ENCODE results near the gene ARVCF. TPM values are rescaled to one million over a fixed set of nuclear protein-coding genes. Genes with fewer than 3 reads are reported as not detected.

Gene ARVCF, protein sequence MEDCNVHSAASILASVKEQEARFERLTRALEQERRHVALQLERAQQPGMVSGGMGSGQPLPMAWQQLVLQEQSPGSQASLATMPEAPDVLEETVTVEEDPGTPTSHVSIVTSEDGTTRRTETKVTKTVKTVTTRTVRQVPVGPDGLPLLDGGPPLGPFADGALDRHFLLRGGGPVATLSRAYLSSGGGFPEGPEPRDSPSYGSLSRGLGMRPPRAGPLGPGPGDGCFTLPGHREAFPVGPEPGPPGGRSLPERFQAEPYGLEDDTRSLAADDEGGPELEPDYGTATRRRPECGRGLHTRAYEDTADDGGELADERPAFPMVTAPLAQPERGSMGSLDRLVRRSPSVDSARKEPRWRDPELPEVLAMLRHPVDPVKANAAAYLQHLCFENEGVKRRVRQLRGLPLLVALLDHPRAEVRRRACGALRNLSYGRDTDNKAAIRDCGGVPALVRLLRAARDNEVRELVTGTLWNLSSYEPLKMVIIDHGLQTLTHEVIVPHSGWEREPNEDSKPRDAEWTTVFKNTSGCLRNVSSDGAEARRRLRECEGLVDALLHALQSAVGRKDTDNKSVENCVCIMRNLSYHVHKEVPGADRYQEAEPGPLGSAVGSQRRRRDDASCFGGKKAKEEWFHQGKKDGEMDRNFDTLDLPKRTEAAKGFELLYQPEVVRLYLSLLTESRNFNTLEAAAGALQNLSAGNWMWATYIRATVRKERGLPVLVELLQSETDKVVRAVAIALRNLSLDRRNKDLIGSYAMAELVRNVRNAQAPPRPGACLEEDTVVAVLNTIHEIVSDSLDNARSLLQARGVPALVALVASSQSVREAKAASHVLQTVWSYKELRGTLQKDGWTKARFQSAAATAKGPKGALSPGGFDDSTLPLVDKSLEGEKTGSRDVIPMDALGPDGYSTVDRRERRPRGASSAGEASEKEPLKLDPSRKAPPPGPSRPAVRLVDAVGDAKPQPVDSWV
- total RNA-seq, result 10 to 100 TPM; 31.1 to 55.8 (median 44.6) TPM

DNA sequence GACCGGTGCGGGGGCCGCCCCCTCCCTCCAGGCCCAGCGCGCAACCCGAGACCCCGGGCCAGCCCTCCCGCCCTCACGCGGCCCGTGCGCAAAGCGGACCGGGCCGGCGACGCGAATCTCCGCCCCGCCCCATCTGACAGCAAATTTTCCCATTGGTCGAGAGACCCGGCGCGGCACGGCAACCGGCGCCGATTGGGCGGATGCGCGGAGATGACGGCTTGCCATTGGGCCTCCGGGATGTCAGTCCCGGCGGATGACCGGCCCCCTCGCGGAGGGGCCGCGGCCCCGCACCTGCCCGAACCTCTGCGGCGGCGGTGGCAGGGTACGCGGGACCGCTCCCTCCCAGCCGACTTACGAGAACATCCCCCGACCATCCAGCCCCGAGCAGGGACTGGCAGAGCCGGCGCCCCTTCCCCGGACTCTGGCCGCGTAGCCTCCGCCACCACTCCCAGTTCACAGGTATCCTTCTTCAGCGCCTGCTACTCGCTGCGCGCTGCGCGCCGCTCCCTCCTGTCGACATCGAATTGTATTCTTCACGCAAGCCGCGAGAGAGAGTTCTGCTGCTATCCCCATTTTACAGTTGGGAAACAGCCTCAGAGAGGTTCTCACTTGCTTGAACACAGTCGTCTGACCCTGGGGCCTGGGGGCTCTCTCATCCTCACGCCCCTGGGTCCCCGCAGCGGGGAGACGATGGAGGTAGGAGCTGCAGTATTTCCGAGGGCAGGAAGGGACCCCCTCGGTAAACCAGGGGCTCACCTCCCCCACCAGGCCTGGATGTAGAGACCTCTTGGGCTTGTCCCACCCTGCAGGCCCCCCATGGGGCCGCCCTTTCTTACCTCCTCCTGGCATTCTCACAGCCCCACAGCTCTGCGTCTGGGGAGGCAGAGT is at the start of gene ARVCF:
Gene ARVCF, minus strand, starts transcription at position 90 of the 888 bp plus-strand sequence. CDS start 26,029 bp downstream, outside the sequence.
- Histone ChIP-seq H3K4me1 (peaks cover 31 to 66% (median 46%) of the 10 kb centered on the region in 4 donors), H3K36me3 (no peaks in the 10 kb centered on the region), H3K27ac (replicated peaks in 1 of 4) (peak within 1 kb of the TSS; percentile 40 to 65 (median 58)), H3K9me3 (no peaks in the 10 kb centered on the region), H3K27me3 (no peaks in the 10 kb centered on the region), H3K4me3 (peak within 1 kb of the TSS; percentile 75 to 88 (median 84))
- WGBS, result 6% methylated on average over 30 of the region's 79 CpGs
- intact Hi-C loops (cut with DNase I), result loop anchor here (5.0 kb wide), 1 partner anchor 65 kb away; the partner anchor contains the start of gene DGCR8
- peak; percentile 96 for DNase-seq (ENCODE audit: extremely low spot score)
- TF ChIP-seq POLR2A (IDR thresholded peaks at IDR 0.05; ENCODE audit: low read depth) (no peak), EP300 (IDR thresholded peaks at IDR 0.05) (no peak), POLR2AphosphoS5 (IDR thresholded peaks at IDR 0.05) (peak; percentile 34 to 68)
- TF ChIP-seq, protein P1, sequence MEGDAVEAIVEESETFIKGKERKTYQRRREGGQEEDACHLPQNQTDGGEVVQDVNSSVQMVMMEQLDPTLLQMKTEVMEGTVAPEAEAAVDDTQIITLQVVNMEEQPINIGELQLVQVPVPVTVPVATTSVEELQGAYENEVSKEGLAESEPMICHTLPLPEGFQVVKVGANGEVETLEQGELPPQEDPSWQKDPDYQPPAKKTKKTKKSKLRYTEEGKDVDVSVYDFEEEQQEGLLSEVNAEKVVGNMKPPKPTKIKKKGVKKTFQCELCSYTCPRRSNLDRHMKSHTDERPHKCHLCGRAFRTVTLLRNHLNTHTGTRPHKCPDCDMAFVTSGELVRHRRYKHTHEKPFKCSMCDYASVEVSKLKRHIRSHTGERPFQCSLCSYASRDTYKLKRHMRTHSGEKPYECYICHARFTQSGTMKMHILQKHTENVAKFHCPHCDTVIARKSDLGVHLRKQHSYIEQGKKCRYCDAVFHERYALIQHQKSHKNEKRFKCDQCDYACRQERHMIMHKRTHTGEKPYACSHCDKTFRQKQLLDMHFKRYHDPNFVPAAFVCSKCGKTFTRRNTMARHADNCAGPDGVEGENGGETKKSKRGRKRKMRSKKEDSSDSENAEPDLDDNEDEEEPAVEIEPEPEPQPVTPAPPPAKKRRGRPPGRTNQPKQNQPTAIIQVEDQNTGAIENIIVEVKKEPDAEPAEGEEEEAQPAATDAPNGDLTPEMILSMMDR (IDR thresholded peaks at IDR 0.05), result peak; percentile 20 to 44 (median 41)

DNA sequence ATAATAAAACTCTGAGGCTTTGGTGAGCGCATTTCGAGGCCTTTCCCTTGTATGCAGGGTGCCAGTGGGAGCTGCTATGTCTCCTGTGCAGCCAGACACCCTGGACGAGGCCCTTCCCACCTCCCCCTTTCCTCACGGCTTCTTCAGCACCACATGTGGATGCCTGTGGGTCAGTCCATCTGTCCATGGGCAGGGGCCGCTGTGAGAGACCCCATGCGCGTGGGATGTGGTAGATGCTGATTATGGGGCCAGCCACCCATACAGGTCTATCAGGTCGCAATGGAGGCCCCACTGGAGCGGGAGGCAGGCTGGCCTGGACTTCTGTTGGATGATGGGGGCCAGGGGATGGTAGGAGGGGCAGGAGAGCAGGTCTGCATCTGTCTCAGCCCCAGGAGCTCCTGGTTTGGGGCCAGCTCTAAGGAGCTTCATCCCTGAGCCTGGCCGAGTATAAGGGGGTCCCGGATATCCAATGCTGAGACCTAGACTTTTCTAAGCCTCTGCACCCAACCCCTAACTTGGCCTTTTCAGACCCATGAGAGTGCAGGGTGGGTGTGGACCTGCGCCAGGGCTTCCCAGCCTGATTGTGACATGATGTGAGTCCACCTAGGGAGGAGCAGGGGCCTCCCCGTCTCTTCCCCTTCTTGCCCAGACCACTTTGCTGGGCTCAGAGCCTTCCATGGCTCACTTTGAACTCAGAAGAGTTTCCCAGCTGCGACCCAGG is 49.4 kb upstream of the ARVCF start:
- Histone ChIP-seq H3K4me3 (no peak overlapping the region), H3K36me3 (peaks cover 10 to 56% (median 41%) of the 10 kb centered on the region in 4 donors), H3K9me3 (no peaks in the 10 kb centered on the region), H3K27me3 (no peaks in the 10 kb centered on the region), H3K27ac (replicated peaks in 1 of 4) (no peak overlapping the region), H3K4me1 (no peaks in the 10 kb centered on the region)
- intact Hi-C loops (cut with DNase I), result no loop called here
- no peak for DNase-seq (ENCODE audit: extremely low spot score)
- TF ChIP-seq POLR2A (IDR thresholded peaks at IDR 0.05; ENCODE audit: low read depth) (no peak), EP300 (IDR thresholded peaks at IDR 0.05) (no peak)
- TF ChIP-seq, protein P1 (IDR thresholded peaks at IDR 0.05), result no peak
- WGBS, result 90% methylated on average over 13 of the region's 14 CpGs

DNA sequence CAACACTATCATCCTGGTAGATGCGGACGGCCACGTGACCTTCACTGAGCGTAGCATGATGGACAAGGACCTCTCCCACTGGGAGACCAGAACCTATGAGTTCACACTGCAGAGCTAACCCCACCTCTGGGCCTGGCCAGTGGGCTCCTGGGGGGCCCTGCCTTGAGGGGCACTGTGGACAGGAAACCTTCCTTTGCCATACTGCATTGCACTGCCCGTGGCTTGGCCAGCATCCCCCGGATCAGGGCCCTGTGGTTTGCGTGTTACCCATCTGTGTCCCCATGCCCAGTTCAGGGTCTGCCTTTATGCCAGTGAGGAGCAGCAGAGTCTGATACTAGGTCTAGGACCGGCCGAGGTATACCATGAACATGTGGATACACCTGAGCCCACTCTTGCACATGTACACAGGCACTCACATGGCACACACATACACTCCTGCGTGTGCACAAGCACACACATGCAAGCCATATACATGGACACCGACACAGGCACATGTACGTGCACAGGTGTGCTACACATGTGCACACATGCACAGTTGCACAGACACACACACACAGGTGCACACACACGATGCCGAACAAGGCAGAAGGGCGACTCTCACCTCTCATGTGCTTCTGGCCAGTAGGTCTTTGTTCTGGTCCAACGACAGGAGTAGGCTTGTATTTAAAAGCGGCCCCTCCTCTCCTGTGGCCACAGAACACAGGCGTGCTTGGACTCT is 48.1 kb upstream of the ARVCF start:
- no peaks in the 10 kb centered on the region for H3K4me1 ChIP-seq
- H3K9me3 ChIP-seq, result no peaks in the 10 kb centered on the region
- TF ChIP-seq POLR2A (IDR thresholded peaks at IDR 0.05; ENCODE audit: low read depth), result no peak
- TF ChIP-seq POLR2AphosphoS5 (IDR thresholded peaks at IDR 0.05), result no peak
- TF ChIP-seq, protein P1 (IDR thresholded peaks at IDR 0.05), result no peak
- no peak for TF ChIP-seq EP300 (IDR thresholded peaks at IDR 0.05)
- intact Hi-C loops (cut with DNase I), result no loop called here
- no peak overlapping the region for H3K27ac ChIP-seq (replicated peaks in 1 of 4)
- DNase-seq (ENCODE audit: extremely low spot score), result no peak
- no peaks in the 10 kb centered on the region for H3K27me3 ChIP-seq
- peaks cover 10 to 69% (median 50%) of the 10 kb centered on the region in 4 donors for H3K36me3 ChIP-seq
- 85% methylated on average over 16 of the region's 18 CpGs for WGBS
- H3K4me3 ChIP-seq, result no peak overlapping the region

All from esophagus muscularis mucosa (tissue), 4 donors.